Endodermal cell (in vitro differentiated cells): ENCODE results near the gene NACAD. TPM values are rescaled to one million over a fixed set of nuclear protein-coding genes. Genes with fewer than 3 reads are reported as not detected.

Source experiments
- DNase-seq: peaks from one replicate; pipeline ENCODE4 v3.0.0-alpha.2; 2017
- H3K27ac ChIP-seq: 2 replicates; pipeline ENCODE4 v1.5.1; 2013; ENCODE audit warnings: mild to moderate bottlenecking, low read depth, low read length, moderate library complexity
- H3K27me3 ChIP-seq: 2 replicates; pipeline ENCODE4 v1.6.1; 2013; ENCODE audit warnings: mild to moderate bottlenecking, low read length, moderate library complexity; ENCODE audit not compliant: insufficient read depth, control insufficient read depth, poor library complexity, severe bottlenecking
- H3K36me3 ChIP-seq: 2 replicates; pipeline ENCODE4 v1.7.0; 2013; ENCODE audit warnings: mild to moderate bottlenecking, low read length, moderate library complexity; ENCODE audit not compliant: control insufficient read depth, insufficient read depth
- H3K4me1 ChIP-seq: one replicate; pipeline ENCODE4 v1.7.0; 2013; ENCODE audit warnings: low read length; ENCODE audit not compliant: control insufficient read depth, insufficient read depth
- H3K4me3 ChIP-seq: 2 replicates; pipeline ENCODE4 v1.5.1; 2013; ENCODE audit warnings: mild to moderate bottlenecking, low read length, moderate library complexity
- H3K9ac ChIP-seq: 2 replicates; pipeline ENCODE4 v1.6.1; 2013; ENCODE audit warnings: mild to moderate bottlenecking, low read length, moderate library complexity; ENCODE audit not compliant: poor library complexity, severe bottlenecking; ENCODE audit errors: extremely low read depth
- H3K9me3 ChIP-seq: 2 replicates; pipeline ENCODE4 v1.6.1; 2013; ENCODE audit warnings: mild to moderate bottlenecking, low read length, moderate library complexity; ENCODE audit not compliant: control insufficient read depth
- H3K27ac Mint-ChIP-seq: 2 replicates; pipeline ENCODE4 v1.8.0; 2020; ENCODE audit warnings: mixed read lengths
- H3K27me3 Mint-ChIP-seq: 2 replicates; pipeline ENCODE4 v1.8.0; 2021; ENCODE audit warnings: mild to moderate bottlenecking, mixed read lengths; ENCODE audit not compliant: insufficient read depth
- H3K36me3 Mint-ChIP-seq: 2 replicates; pipeline ENCODE4 v1.8.0; 2020; ENCODE audit warnings: low read depth, mixed read lengths
- H3K4me1 Mint-ChIP-seq: 2 replicates; pipeline ENCODE4 v1.8.0; 2020; ENCODE audit warnings: mixed read lengths
- H3K4me3 Mint-ChIP-seq: 2 replicates; pipeline ENCODE4 v1.8.0; 2020; ENCODE audit warnings: mild to moderate bottlenecking, moderate library complexity, mixed read lengths
- H3K9me3 Mint-ChIP-seq: 2 replicates; pipeline ENCODE4 v1.8.0; 2020; ENCODE audit warnings: mild to moderate bottlenecking, mixed read lengths
- WGBS, 2 experiments: methylation state at CpG; one replicate each; pipeline versions ENCODE4 v1.1.5 to v1.1.7; 2013; ENCODE audit warnings: missing lambda C conversion rate in 2 of 2, mixed read lengths in 1 of 2; ENCODE audit not compliant: insufficient coverage in 1 of 2, insufficient read length in 1 of 2; 5-methylcytosine and 5-hydroxymethylcytosine counted together
- total RNA-seq, 2 donors: library from RNA; stranded (reverse); fragmentation: NEBNext Ultra II Directional in 1 of 2; extraction: Animal tissue kit (Norgen Biotek cat#: 25700) in 1 of 2; gene quantifications; 2 replicates in 1 of 2; 3 replicates in 1 of 2; pipeline ENCODE4 v1.2.1, GENCODE V29; 2021
- TF ChIP-seq, protein P1 (sequence below): fragments of 200-600 bp; sonication (generic); conservative IDR thresholded peaks from 2 replicates; pipeline ENCODE4 v1.5.0; 2021; ENCODE audit warnings: antibody characterized with exemption, mild to moderate bottlenecking

NACAD gene
- total RNA-seq, 2 donors from 2014 or later, result 5.8 to 6.7 TPM

GRCh38 chr7:45065031-45065995 is 23.5 kb downstream of the NACAD start:
- H3K27ac Mint-ChIP-seq, result peak overlapping the region; percentile 17

DNA sequence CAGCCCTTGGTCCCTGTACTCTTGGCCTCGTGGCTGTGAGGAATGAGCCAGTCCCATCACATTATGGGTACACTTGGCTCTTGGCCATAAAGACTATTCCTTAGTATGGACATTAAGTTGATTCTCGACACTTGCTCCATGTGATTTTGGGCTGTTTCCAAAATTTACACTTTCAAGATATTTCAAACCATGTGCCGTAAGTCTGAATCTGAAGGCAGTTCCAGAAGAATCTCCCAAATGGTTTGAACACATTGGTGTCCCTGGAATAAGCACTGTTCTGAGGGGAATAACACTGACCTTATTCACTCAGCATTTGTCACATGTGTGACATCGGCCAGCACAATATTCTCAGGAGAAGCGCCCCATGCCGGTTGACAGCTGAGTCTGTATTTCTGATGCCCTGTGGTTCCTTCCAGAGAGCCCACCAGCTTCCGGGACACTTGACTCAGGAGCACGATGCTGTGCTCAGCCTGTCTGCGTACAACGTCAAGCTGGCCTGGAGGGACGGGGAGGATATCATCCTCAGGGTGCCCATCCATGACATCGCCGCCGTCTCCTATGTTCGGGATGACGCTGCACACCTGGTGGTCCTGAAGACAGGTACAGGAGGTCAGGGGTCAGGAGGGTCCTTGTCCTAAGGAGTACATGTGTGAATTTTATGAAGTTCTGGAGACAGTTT is 24.6 kb downstream of the NACAD start:
- WGBS, 2 experiments, result 93% methylated on average over 16 of the region's 16 CpGs
- Histone ChIP-seq H3K9me3 (no peaks in the 10 kb centered on the region), H3K4me3 (no peak overlapping the region), H3K9ac (no peak overlapping the region), H3K27ac (no peak overlapping the region), H3K27me3 (no peaks in the 10 kb centered on the region), H3K4me1 (no peaks in the 10 kb centered on the region), H3K36me3 (peaks cover 45% of the 10 kb centered on the region)
- TF ChIP-seq, protein P1, sequence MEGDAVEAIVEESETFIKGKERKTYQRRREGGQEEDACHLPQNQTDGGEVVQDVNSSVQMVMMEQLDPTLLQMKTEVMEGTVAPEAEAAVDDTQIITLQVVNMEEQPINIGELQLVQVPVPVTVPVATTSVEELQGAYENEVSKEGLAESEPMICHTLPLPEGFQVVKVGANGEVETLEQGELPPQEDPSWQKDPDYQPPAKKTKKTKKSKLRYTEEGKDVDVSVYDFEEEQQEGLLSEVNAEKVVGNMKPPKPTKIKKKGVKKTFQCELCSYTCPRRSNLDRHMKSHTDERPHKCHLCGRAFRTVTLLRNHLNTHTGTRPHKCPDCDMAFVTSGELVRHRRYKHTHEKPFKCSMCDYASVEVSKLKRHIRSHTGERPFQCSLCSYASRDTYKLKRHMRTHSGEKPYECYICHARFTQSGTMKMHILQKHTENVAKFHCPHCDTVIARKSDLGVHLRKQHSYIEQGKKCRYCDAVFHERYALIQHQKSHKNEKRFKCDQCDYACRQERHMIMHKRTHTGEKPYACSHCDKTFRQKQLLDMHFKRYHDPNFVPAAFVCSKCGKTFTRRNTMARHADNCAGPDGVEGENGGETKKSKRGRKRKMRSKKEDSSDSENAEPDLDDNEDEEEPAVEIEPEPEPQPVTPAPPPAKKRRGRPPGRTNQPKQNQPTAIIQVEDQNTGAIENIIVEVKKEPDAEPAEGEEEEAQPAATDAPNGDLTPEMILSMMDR, result no peak
- H3K27ac Mint-ChIP-seq, result peak overlapping the region; percentile 35
- no peaks in the 10 kb centered on the region for H3K4me1 Mint-ChIP-seq
- no peaks in the 10 kb centered on the region for H3K27me3 Mint-ChIP-seq
- no peaks in the 10 kb centered on the region for H3K9me3 Mint-ChIP-seq
- no peak overlapping the region for H3K4me3 Mint-ChIP-seq
- peaks cover 35% of the 10 kb centered on the region for H3K36me3 Mint-ChIP-seq
- no peak for DNase-seq

More at GRCh38 chr7:45065031-45065995, 23.5 kb downstream of the NACAD start:
- DNase-seq, result no peak
- H3K27ac ChIP-seq, result no peak overlapping the region
- peaks cover 53% of the 10 kb centered on the region for H3K36me3 ChIP-seq
- H3K27me3 Mint-ChIP-seq, result no peaks in the 10 kb centered on the region
- no peaks in the 10 kb centered on the region for H3K9me3 ChIP-seq
- no peak overlapping the region for H3K4me3 Mint-ChIP-seq
- TF ChIP-seq, protein P1, result no peak
- H3K36me3 Mint-ChIP-seq, result peaks cover 40% of the 10 kb centered on the region
- no peak overlapping the region for H3K4me3 ChIP-seq
- H3K4me1 ChIP-seq, result no peaks in the 10 kb centered on the region
- no peaks in the 10 kb centered on the region for H3K27me3 ChIP-seq
- H3K9me3 Mint-ChIP-seq, result no peaks in the 10 kb centered on the region
- no peak overlapping the region for H3K9ac ChIP-seq
- 88 to 96% methylated on average over 4 to 12 of the region's 12 CpGs for whole genome bisulfite sequencing, 2 experiments
- no peaks in the 10 kb centered on the region for H3K4me1 Mint-ChIP-seq

- peaks cover 28% of the 10 kb centered on the region for H3K36me3 Mint-ChIP-seq
- Histone ChIP-seq H3K9ac (no peak overlapping the region), H3K4me3 (no peak overlapping the region), H3K27me3 (no peaks in the 10 kb centered on the region), H3K27ac (no peak overlapping the region), H3K36me3 (peaks cover 30% of the 10 kb centered on the region), H3K4me1 (no peaks in the 10 kb centered on the region), H3K9me3 (no peaks in the 10 kb centered on the region)
- H3K9me3 Mint-ChIP-seq, result no peaks in the 10 kb centered on the region
- H3K27me3 Mint-ChIP-seq, result no peaks in the 10 kb centered on the region
- no peak for DNase-seq
- no peak overlapping the region for H3K27ac Mint-ChIP-seq
- no peak overlapping the region for H3K4me3 Mint-ChIP-seq
- H3K4me1 Mint-ChIP-seq, result no peaks in the 10 kb centered on the region
- 80 to 87% methylated on average over 1 of the region's 1 CpG for WGBS, 2 experiments
- TF ChIP-seq, protein P1, result no peak
These were observed 26.9 kb downstream of the NACAD start for GRCh38 chr7:45061806-45062425.
